Measurements from ENCODE around the gene PXMP4. TPM values are rescaled to one million over a fixed set of nuclear protein-coding genes. Genes with fewer than 3 reads are reported as not detected.
A peak's percentile ranks its signal among the peaks of the same experiment; 100 is the strongest.

The PXMP4 gene
- total RNA-seq, 1 experiment from 2014 or later, result 5.7 TPM

DNA sequence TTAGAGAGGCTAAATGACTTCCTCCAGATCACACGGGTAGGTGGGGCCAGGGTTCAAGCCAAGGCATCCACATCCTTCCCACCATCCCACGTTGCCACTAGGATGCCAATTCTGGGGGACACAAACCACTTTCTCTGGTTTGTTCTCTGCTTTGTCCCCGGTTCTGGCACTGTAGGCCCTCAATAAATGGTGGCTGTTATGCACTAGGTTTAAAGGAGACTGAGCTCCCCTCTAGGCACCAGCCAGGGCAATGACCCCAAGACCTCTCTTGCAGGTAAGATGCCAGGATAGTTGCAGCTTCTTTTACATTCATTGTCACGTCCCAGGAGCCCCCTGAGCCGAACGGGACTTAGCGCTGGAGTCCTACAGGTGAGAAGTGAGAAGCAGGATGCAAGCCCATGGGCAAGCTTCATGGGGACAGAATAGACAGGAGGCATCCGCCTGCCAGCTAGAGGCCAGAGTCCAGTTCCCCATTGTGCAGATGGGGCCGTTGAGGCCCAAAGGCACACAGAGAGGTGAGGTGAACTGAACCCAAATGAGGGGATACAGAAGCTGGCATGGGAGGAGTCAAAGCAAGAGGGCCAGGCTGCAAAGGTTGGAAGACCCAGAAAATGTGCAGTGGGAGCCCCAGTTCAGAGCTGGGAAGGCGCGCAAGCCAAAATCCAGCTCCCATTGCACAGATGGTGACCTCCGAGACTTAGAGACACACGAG lies 677 bp downstream of the PXMP4 start:
- Histone ChIP-seq H3K27me3 (ENCODE audit: insufficient read depth, low read length) (no peaks in the 10 kb centered on the region), H4K91ac (ENCODE audit: insufficient read length, low read depth, low read length) (no peak overlapping the region), H3K4me1 (ENCODE audit: insufficient read depth, low read length) (no peaks in the 10 kb centered on the region), H3K18ac (ENCODE audit: insufficient read length, low read depth, low read length) (no peak overlapping the region), H3K14ac (ENCODE audit: insufficient read depth, low read length) (no peak overlapping the region), H4K5ac (ENCODE audit: insufficient read length, low read depth, low read length) (no peak overlapping the region), H3K23ac (ENCODE audit: insufficient read length, low read depth, low read length) (no peak overlapping the region), H2BK5ac (ENCODE audit: insufficient read length, low read length) (no peak overlapping the region), H2BK15ac (ENCODE audit: low read depth, low read length) (no peak overlapping the region), H2AFZ (ENCODE audit: low read length) (no peak overlapping the region), H4K20me1 (ENCODE audit: control insufficient read depth, insufficient read depth, insufficient read length) (no peaks in the 10 kb centered on the region), H2BK12ac (ENCODE audit: insufficient read length, low read depth, low read length) (no peak overlapping the region), H3K79me2 (ENCODE audit: insufficient read depth, low read length) (no peaks in the 10 kb centered on the region), H3K9ac (ENCODE audit: extremely low read depth, insufficient read length, low read length) (no peak overlapping the region), H3K4me2 (ENCODE audit: insufficient read depth, insufficient read length, low read length) (peak overlapping the region; percentile 52), H4K8ac (replicated peaks; ENCODE audit: insufficient read length, low read depth, low read length) (no peak overlapping the region), H3K9me3 (ENCODE audit: control insufficient read depth, low read depth, low read length) (no peaks in the 10 kb centered on the region), H3K79me1 (ENCODE audit: insufficient read depth, low read depth, low read length, poor library complexity, severe bottlenecking) (no peaks in the 10 kb centered on the region), H3K56ac (ENCODE audit: insufficient read length, low read depth, low read length) (no peak overlapping the region), H3K4ac (ENCODE audit: low read depth, low read length) (no peak overlapping the region), H3T11ph (ENCODE audit: low read length) (no peak overlapping the region), H2BK20ac (ENCODE audit: low read depth, low read length, poor library complexity, severe bottlenecking) (no peak overlapping the region), H3K23me2 (ENCODE audit: insufficient read length, low read depth, low read length, poor library complexity, severe bottlenecking) (peaks cover 7% of the 10 kb centered on the region), H3K27ac (ENCODE audit: insufficient read length, low read depth, low read length) (no peak overlapping the region), H2BK120ac (ENCODE audit: low read depth, low read length, poor library complexity, severe bottlenecking) (no peak overlapping the region), H2AK5ac (ENCODE audit: insufficient read length, low read length) (no peak overlapping the region)
- no CpG with 5 or more reads among the region's 13 CpGs for WGBS (ENCODE audit: extremely low coverage, insufficient read length, low lambda C conversion rate)
- Mint-ChIP-seq H3K36me3 (ENCODE audit: insufficient read depth in 1 of 3, low read depth in 3 of 3) (peaks cover 0 to 2% (median 0%) of the 10 kb centered on the region in 3 experiments; a peak in 1 of 7 replicates), H3K4me3 (peak overlapping the region; percentile 72 to 83), H3K9me3 (no peaks in the 10 kb centered on the region; a peak in 1 of 5 replicates), H3K27me3 (ENCODE audit: low read depth) (peaks cover 7% of the 10 kb centered on the region), H3K4me1 (peaks cover 3% of the 10 kb centered on the region in 2 experiments; a peak in 1 of 4 replicates), H3K27ac (no peak overlapping the region)
- TF ChIP-seq, protein P1, sequence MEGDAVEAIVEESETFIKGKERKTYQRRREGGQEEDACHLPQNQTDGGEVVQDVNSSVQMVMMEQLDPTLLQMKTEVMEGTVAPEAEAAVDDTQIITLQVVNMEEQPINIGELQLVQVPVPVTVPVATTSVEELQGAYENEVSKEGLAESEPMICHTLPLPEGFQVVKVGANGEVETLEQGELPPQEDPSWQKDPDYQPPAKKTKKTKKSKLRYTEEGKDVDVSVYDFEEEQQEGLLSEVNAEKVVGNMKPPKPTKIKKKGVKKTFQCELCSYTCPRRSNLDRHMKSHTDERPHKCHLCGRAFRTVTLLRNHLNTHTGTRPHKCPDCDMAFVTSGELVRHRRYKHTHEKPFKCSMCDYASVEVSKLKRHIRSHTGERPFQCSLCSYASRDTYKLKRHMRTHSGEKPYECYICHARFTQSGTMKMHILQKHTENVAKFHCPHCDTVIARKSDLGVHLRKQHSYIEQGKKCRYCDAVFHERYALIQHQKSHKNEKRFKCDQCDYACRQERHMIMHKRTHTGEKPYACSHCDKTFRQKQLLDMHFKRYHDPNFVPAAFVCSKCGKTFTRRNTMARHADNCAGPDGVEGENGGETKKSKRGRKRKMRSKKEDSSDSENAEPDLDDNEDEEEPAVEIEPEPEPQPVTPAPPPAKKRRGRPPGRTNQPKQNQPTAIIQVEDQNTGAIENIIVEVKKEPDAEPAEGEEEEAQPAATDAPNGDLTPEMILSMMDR (conservative IDR thresholded peaks at IDR 0.05), result no peak
- DNase-seq, result no peak
